Panc1 (cell line): ENCODE measurements around the gene ZSCAN20. TPM values are rescaled to one million over a fixed set of nuclear protein-coding genes. Genes with fewer than 3 reads are reported as not detected.

Experiments used
- ATAC-seq: fragments of 200-7000 bp; cut with Tn5 transposase; 2 replicates; pipeline ENCODE4 v1.9.1; 2020; ENCODE audit warnings: mild to moderate bottlenecking, moderate library complexity
- BruUV-seq: library from RNA; stranded (reverse); fragments of 400-500 nt; replicated peaks from 2 replicates; lab custom pipeline; 2021; lab: Mats Ljungman, UMichigan
- CTCF ChIA-PET: fragments of 300-600 bp; sonication (Branson Sonifier 250); formaldehyde crosslinking; loops from one replicate; lab custom pipeline; 2022; ENCODE audit warnings: antibody characterized with exemption; lab: Charles Lee
- POLR2A ChIA-PET: fragments of 300-600 bp; sonication (Branson Sonifier 250); formaldehyde crosslinking; loops from one replicate; lab custom pipeline; 2022; ENCODE audit warnings: antibody characterized with exemption; lab: Charles Lee
- DNase-seq: peaks from one replicate; pipeline ENCODE4 v3.0.0-alpha.2; 2010; ENCODE audit warnings: low read depth, low spot score
- H3K27ac ChIP-seq: 2 replicates; pipeline ENCODE4 v1.5.1; 2011; ENCODE audit warnings: mild to moderate bottlenecking, low read length, inconsistent platforms
- H3K27me3 ChIP-seq: fragments of 200-500 bp; sonication (Bioruptor generic); 2 replicates; pipeline ENCODE4 v1.6.0; 2014; ENCODE audit warnings: low read length, inconsistent platforms; ENCODE audit not compliant: control insufficient read depth, insufficient read depth
- H3K36me3 ChIP-seq: fragments of 200-500 bp; sonication (Bioruptor generic); 2 replicates; pipeline ENCODE4 v1.5.1; 2014; ENCODE audit warnings: inconsistent platforms, mild to moderate bottlenecking, low read length, moderate library complexity; ENCODE audit not compliant: control insufficient read depth, insufficient read depth
- H3K4me1 ChIP-seq: 2 replicates; pipeline ENCODE4 v1.5.1; 2011; ENCODE audit warnings: inconsistent platforms, mild to moderate bottlenecking, low read length, moderate library complexity; ENCODE audit not compliant: control insufficient read depth, insufficient read depth
- H3K4me3 ChIP-seq, 2 experiments: 2 replicates each; pipeline ENCODE4 v1.5.1; 2011 to 2012; ENCODE audit warnings: low read depth in 2 of 2, low read length in 2 of 2, mild to moderate bottlenecking in 2 of 2, inconsistent platforms in 1 of 2, moderate library complexity in 1 of 2
- H3K9me3 ChIP-seq: fragments of 200-500 bp; sonication (Bioruptor generic); 2 replicates; pipeline ENCODE4 v1.5.1; 2014; ENCODE audit warnings: low read depth, mild to moderate bottlenecking, inconsistent platforms, low read length, moderate library complexity; ENCODE audit not compliant: control insufficient read depth, insufficient read depth
- POLR2AphosphoS5 ChIP-seq: IDR thresholded peaks from 2 replicates; pipeline ENCODE4 v1.6.1; 2012; ENCODE audit warnings: mild to moderate bottlenecking, low read depth, low read length, moderate library complexity
- SIN3A ChIP-seq: IDR thresholded peaks from 2 replicates; pipeline ENCODE4 v1.6.1; 2012; ENCODE audit warnings: low read depth, mild to moderate bottlenecking, low read length, moderate library complexity, borderline replicate concordance; ENCODE audit not compliant: insufficient read depth
- TCF7L2 ChIP-seq: IDR thresholded peaks from 2 replicates; pipeline ENCODE4 v1.6.1; 2011; ENCODE audit warnings: mild to moderate bottlenecking, low read depth, low read length, inconsistent platforms
- in situ Hi-C: cut with HindIII; loops from 2 replicates; pipeline ENCODE4 v1.10.0; 2016; ENCODE audit warnings: low sequenced_read_pairs, low pct_unique_long_range_greater_than_20kb
- intact Hi-C: fragments of 100-400 bp; cut with micrococcal nuclease; formaldehyde crosslinking; loops from one replicate; pipeline ENCODE4 v1.10.0; 2022; ENCODE audit not compliant: unreplicated experiment
- total RNA-seq: library from RNA; stranded (reverse); gene quantifications from one replicate; pipeline ENCODE4 v1.2.1, GENCODE V29; 2021; ENCODE audit not compliant: unreplicated experiment
- TF ChIP-seq, protein P1 (sequence below), 2 experiments: IDR thresholded peaks; 2 replicates each; pipeline ENCODE4 v1.6.1; 2011 to 2012; ENCODE audit warnings: low read depth in 2 of 2, control low read depth in 1 of 2, low read length in 1 of 2, mild to moderate bottlenecking in 1 of 2, moderate library complexity in 1 of 2; ENCODE audit not compliant: insufficient read depth in 1 of 2
- TF ChIP-seq, protein P2 (sequence below): fragments of 450-650 bp; IDR thresholded peaks from 2 replicates; pipeline ENCODE4 v1.5.1; 2017; ENCODE audit warnings: mild to moderate bottlenecking

The ZSCAN20 gene
- total RNA-seq, 1 experiment from 2014 or later = 6.9 TPM

DNA sequence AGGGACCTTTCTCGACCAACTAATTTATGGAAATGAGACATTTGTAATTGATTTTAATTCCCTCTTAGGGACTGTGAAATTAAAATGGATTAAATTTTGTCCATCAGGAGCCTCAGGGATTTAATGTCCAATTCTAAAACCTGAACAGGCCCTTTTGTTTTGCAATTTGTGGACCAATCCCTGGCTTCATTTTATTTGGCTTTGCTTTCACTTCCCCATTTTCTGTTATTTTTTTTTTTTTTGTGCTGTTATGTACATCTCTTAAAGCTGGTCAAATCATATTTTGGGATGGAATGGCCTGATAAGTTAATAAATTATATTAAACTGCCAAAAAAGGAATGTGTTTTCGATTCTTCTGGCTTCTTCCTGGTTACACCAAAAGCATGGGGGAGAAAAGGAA is 28.9 kb downstream of the ZSCAN20 start:
- intact Hi-C loops (no loop called here), in situ Hi-C loops (no loop called here)
- Histone ChIP-seq H3K4me3 (no peak overlapping the region), H3K27me3 (no peaks in the 10 kb centered on the region), H3K4me1 (no peaks in the 10 kb centered on the region), H3K9me3 (peaks cover 13% of the 10 kb centered on the region; the same call in 1 of the 2 replicates), H3K36me3 (no peaks in the 10 kb centered on the region), H3K27ac (no peak overlapping the region)
- BruUV-seq = no TSS peak
- TF ChIP-seq, protein P1, sequence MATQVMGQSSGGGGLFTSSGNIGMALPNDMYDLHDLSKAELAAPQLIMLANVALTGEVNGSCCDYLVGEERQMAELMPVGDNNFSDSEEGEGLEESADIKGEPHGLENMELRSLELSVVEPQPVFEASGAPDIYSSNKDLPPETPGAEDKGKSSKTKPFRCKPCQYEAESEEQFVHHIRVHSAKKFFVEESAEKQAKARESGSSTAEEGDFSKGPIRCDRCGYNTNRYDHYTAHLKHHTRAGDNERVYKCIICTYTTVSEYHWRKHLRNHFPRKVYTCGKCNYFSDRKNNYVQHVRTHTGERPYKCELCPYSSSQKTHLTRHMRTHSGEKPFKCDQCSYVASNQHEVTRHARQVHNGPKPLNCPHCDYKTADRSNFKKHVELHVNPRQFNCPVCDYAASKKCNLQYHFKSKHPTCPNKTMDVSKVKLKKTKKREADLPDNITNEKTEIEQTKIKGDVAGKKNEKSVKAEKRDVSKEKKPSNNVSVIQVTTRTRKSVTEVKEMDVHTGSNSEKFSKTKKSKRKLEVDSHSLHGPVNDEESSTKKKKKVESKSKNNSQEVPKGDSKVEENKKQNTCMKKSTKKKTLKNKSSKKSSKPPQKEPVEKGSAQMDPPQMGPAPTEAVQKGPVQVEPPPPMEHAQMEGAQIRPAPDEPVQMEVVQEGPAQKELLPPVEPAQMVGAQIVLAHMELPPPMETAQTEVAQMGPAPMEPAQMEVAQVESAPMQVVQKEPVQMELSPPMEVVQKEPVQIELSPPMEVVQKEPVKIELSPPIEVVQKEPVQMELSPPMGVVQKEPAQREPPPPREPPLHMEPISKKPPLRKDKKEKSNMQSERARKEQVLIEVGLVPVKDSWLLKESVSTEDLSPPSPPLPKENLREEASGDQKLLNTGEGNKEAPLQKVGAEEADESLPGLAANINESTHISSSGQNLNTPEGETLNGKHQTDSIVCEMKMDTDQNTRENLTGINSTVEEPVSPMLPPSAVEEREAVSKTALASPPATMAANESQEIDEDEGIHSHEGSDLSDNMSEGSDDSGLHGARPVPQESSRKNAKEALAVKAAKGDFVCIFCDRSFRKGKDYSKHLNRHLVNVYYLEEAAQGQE (IDR thresholded peaks at IDR 0.05; ENCODE audit: insufficient read depth in 1 of 2, low read depth in 2 of 2, low read length in 1 of 2) = no peak
- TF ChIP-seq TCF7L2 = no peak
- TF ChIP-seq, protein P2, sequence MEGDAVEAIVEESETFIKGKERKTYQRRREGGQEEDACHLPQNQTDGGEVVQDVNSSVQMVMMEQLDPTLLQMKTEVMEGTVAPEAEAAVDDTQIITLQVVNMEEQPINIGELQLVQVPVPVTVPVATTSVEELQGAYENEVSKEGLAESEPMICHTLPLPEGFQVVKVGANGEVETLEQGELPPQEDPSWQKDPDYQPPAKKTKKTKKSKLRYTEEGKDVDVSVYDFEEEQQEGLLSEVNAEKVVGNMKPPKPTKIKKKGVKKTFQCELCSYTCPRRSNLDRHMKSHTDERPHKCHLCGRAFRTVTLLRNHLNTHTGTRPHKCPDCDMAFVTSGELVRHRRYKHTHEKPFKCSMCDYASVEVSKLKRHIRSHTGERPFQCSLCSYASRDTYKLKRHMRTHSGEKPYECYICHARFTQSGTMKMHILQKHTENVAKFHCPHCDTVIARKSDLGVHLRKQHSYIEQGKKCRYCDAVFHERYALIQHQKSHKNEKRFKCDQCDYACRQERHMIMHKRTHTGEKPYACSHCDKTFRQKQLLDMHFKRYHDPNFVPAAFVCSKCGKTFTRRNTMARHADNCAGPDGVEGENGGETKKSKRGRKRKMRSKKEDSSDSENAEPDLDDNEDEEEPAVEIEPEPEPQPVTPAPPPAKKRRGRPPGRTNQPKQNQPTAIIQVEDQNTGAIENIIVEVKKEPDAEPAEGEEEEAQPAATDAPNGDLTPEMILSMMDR = no peak
- no peak for TF ChIP-seq SIN3A
- no peak for TF ChIP-seq POLR2AphosphoS5
- DNase-seq = no peak
- POLR2A ChIA-PET = interaction anchor here (0.6 kb wide), 1 partner anchor 18 kb away, joined by 11 read pairs; no protein-coding TSS in a partner anchor
- no peak for ATAC-seq
- CTCF ChIA-PET = no interaction called here

DNA sequence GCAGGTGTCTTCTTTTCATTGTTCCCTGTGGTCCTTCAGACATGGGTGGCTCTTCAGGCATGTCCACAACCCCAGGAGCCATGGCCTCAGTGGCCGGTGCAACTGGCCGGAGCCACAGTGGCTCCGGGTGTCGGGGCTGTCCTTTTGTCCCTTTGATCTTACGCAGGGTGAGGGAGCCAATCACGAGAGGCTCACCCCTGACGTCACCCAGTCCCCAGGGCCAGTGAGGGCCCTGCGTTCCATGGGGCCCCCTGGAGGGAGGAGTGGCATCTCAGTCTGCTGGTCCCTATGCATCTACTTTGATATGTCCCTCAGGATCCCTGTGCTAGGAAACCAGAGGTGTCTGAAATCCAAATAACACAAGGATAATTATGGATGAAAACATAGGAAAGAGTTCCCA is 29.3 kb downstream of the ZSCAN20 start:
- H3K27ac ChIP-seq = no peak overlapping the region
- no peaks in the 10 kb centered on the region for H3K4me1 ChIP-seq
- no peaks in the 10 kb centered on the region for H3K27me3 ChIP-seq
- CTCF ChIA-PET = no interaction called here
- H3K4me3 ChIP-seq = no peak overlapping the region
- DNase-seq (no peak), ATAC-seq (no peak)
- in situ Hi-C loops (no loop called here), intact Hi-C loops (no loop called here)
- H3K36me3 ChIP-seq = no peaks in the 10 kb centered on the region
- no peak for TF ChIP-seq SIN3A
- peaks cover 8% of the 10 kb centered on the region; the same call in 1 of the 2 replicates for H3K9me3 ChIP-seq
- no TSS peak for BruUV-seq
- POLR2A ChIA-PET = interaction anchor here (0.6 kb wide), 1 partner anchor 19 kb away, joined by 11 read pairs; no protein-coding TSS in a partner anchor

DNA sequence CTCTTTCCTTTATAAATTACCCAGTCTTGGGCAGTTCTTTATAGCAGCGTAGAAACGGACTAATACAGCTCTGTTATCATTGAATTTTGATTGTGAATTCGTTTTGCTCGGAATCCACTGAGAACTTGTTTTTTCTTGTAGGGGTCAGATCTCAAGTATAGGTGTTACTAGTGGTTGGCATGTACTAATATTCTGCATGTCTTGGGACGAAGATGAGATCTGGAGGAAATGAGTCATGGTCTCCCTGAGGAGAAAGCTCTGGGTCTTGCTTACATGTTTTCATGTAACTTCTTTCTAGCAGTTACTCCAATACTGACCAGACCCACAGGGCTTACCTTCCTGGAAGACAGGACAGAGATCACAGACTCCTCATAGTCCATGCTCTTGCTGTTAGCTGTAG is 30.3 kb downstream of the ZSCAN20 start:
- Histone ChIP-seq H3K9me3 (no peaks in the 10 kb centered on the region), H3K27ac (no peak overlapping the region), H3K36me3 (no peaks in the 10 kb centered on the region), H3K4me3 (no peak overlapping the region), H3K4me1 (no peaks in the 10 kb centered on the region), H3K27me3 (no peaks in the 10 kb centered on the region)
- TF ChIP-seq, protein P1 (IDR thresholded peaks at IDR 0.05; ENCODE audit: insufficient read depth in 1 of 2, low read depth in 2 of 2, low read length in 1 of 2) = no peak
- TF ChIP-seq, protein P2 = no peak
- TF ChIP-seq SIN3A = no peak
- no peak for TF ChIP-seq POLR2AphosphoS5
- no peak for TF ChIP-seq TCF7L2
- intact Hi-C loops = no loop called here
- no TSS peak for BruUV-seq
- DNase-seq (no peak), ATAC-seq (no peak)
- POLR2A ChIA-PET = no interaction called here
- CTCF ChIA-PET = no interaction called here
- in situ Hi-C loops = no loop called here
